WTC11 (cell line): ENCODE results near the gene HINT2. TPM values are rescaled to one million over a fixed set of nuclear protein-coding genes. Genes with fewer than 3 reads are reported as not detected.

ENCODE experiments used
- ATAC-seq: fragments of 200-7000 bp; cut with Tn5 transposase; 2 replicates; pipeline ENCODE4 v1.10.0; 2021; ENCODE audit warnings: mild to moderate bottlenecking, moderate library complexity
- CTCF ChIA-PET: fragments of 300-600 bp; sonication (Branson Sonifier 250); formaldehyde crosslinking; loops from one replicate; lab custom pipeline; 2021; ENCODE audit warnings: antibody characterized with exemption; lab: Charles Lee
- POLR2A ChIA-PET: fragments of 350-600 bp; sonication (Branson Sonifier 250); formaldehyde crosslinking; loops from one replicate; lab custom pipeline; 2021; ENCODE audit warnings: antibody characterized with exemption; lab: Charles Lee
- DNase-seq: peaks from one replicate; pipeline ENCODE4 v3.0.0; 2021; ENCODE audit warnings: low spot score
- H3K27ac Mint-ChIP-seq: 2 replicates; pipeline ENCODE4 v1.8.0; 2021; ENCODE audit warnings: mixed read lengths
- H3K27me3 Mint-ChIP-seq: 2 replicates; pipeline ENCODE4 v1.8.0; 2021; ENCODE audit warnings: low read depth, mild to moderate bottlenecking, moderate library complexity, mixed read lengths
- H3K36me3 Mint-ChIP-seq: 2 replicates; pipeline ENCODE4 v1.8.0; 2021; ENCODE audit warnings: mixed read lengths
- H3K4me1 Mint-ChIP-seq: 2 replicates; pipeline ENCODE4 v1.8.0; 2022; ENCODE audit warnings: mixed read lengths
- H3K4me3 Mint-ChIP-seq: 2 replicates; pipeline ENCODE4 v1.8.0; 2021; ENCODE audit warnings: mild to moderate bottlenecking, moderate library complexity, mixed read lengths
- H3K9me3 Mint-ChIP-seq: 2 replicates; pipeline ENCODE4 v1.8.0; 2021; ENCODE audit warnings: mixed read lengths
- CBFB ChIP-seq: sonication (generic); formaldehyde crosslinking; IDR thresholded peaks from 2 replicates; pipeline ENCODE4 v1.8.1; 2022; ENCODE audit warnings: mild to moderate bottlenecking, low read depth, missing genetic modification reagents
- FOXP1 ChIP-seq: sonication (generic); formaldehyde crosslinking; IDR thresholded peaks from 2 replicates; pipeline ENCODE4 v1.8.0; 2022; ENCODE audit warnings: missing genetic modification reagents, mild to moderate bottlenecking, moderate library complexity, borderline replicate concordance
- HMGA2 ChIP-seq: fragments of 250-450 bp; sonication (Bioruptor Pico); IDR thresholded peaks from 2 replicates; pipeline ENCODE4 v1.4.0; 2021; ENCODE audit warnings: mild to moderate bottlenecking, moderate library complexity
- ZNF512 ChIP-seq: sonication (generic); formaldehyde crosslinking; IDR thresholded peaks from 2 replicates; pipeline ENCODE4 v1.8.1; 2022; ENCODE audit warnings: missing genetic modification reagents, borderline replicate concordance
- total RNA-seq: library from RNA; stranded (reverse); gene quantifications from 3 replicates; pipeline ENCODE4 v1.2.3, GENCODE V29; 2021
- TF ChIP-seq, protein P1 (sequence below): sonication (generic); formaldehyde crosslinking; IDR thresholded peaks from 2 replicates; pipeline ENCODE4 v1.8.1; 2022; ENCODE audit warnings: mild to moderate bottlenecking, missing genetic modification reagents, moderate library complexity, borderline replicate concordance
- TF ChIP-seq, protein P2 (sequence below): sonication (generic); formaldehyde crosslinking; IDR thresholded peaks from 2 replicates; pipeline ENCODE4 v1.8.1; 2023; ENCODE audit warnings: mild to moderate bottlenecking, moderate library complexity, missing genetic modification reagents
- TF ChIP-seq, protein P3 (sequence below): sonication (generic); formaldehyde crosslinking; conservative IDR thresholded peaks from 2 replicates; pipeline ENCODE4 v1.8.1; 2023; ENCODE audit warnings: mild to moderate bottlenecking, low read depth, missing genetic modification reagents, moderate library complexity
- TF ChIP-seq, protein P4 (sequence below): sonication (generic); formaldehyde crosslinking; IDR thresholded peaks from 2 replicates; pipeline ENCODE4 v1.8.0; 2022; ENCODE audit warnings: missing genetic modification reagents
- TF ChIP-seq, protein P5 (sequence below): fragments of 250-450 bp; sonication (Bioruptor Pico); IDR thresholded peaks from 2 replicates; pipeline ENCODE4 v1.9.0; 2021; ENCODE audit warnings: mild to moderate bottlenecking

HINT2 gene
- total RNA-seq, 1 experiment from 2014 or later, result 33.6 TPM

GRCh38 chr9:35792024-35792813 is 22.6 kb downstream of the HINT2 start:
- peaks cover 14% of the 10 kb centered on the region for H3K4me1 Mint-ChIP-seq
- CTCF ChIA-PET, result interaction anchor here (0.5 to 5.9 kb wide), 12 partner anchors 20 to 370 kb away, joined by 3 to 143 read pairs (median 6); partner anchors contain the start of genes HINT2, SPAAR and SPAG8
- DNase-seq (no peak), ATAC-seq (no peak)
- peaks cover 3% of the 10 kb centered on the region; the same call in 1 of the 2 replicates for H3K27me3 Mint-ChIP-seq
- H3K9me3 Mint-ChIP-seq, result no peaks in the 10 kb centered on the region
- H3K4me3 Mint-ChIP-seq, result peak overlapping the region; percentile 49
- TF ChIP-seq, protein P1, sequence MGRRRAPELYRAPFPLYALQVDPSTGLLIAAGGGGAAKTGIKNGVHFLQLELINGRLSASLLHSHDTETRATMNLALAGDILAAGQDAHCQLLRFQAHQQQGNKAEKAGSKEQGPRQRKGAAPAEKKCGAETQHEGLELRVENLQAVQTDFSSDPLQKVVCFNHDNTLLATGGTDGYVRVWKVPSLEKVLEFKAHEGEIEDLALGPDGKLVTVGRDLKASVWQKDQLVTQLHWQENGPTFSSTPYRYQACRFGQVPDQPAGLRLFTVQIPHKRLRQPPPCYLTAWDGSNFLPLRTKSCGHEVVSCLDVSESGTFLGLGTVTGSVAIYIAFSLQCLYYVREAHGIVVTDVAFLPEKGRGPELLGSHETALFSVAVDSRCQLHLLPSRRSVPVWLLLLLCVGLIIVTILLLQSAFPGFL, result no peak
- TF ChIP-seq FOXP1 (CRISPR knock-in tag), result peak; percentile 44; the same call in 1 of the 2 replicates
- TF ChIP-seq, all 79 proteins: peak for 1
- POLR2A ChIA-PET, result interaction anchor here (0.6 to 1.0 kb wide), 3 partner anchors 20 to 187 kb away, joined by 3 to 4 read pairs (median 4); partner anchors contain the start of genes SPAG8 and TESK1
- H3K27ac Mint-ChIP-seq, result no peak overlapping the region
- peaks cover 4% of the 10 kb centered on the region; the same call in 1 of the 2 replicates for H3K36me3 Mint-ChIP-seq

GRCh38 chr9:35791297-35791921 is 23.4 kb downstream of the HINT2 start, which contains the start of gene NPR2:
TSS of gene NPR2 (plus strand) at chr9:35791591. CDS start at chr9:35792409, 818 bp downstream.
- DNase-seq (peak; percentile 49), ATAC-seq (peak; percentile 38)
- Mint-ChIP-seq H3K27ac (no peak within 1 kb of the TSS), H3K4me1 (peaks cover 12% of the 10 kb centered on the region), H3K4me3 (peak within 1 kb of the TSS; percentile 90), H3K27me3 (peaks cover 3% of the 10 kb centered on the region; the same call in 1 of the 2 replicates), H3K36me3 (peaks cover 7% of the 10 kb centered on the region; the same call in 1 of the 2 replicates), H3K9me3 (no peaks in the 10 kb centered on the region)
- ChIA-PET POLR2A (interaction anchor here (0.6 to 0.8 kb wide), 2 partner anchors 26 to 187 kb away, joined by 3 to 4 read pairs; partner anchors contain the start of gene TESK1), CTCF (interaction anchor here (0.6 to 5.9 kb wide), 11 partner anchors 21 to 163 kb away, joined by 3 to 143 read pairs (median 6); partner anchors contain the start of genes HINT2, SPAAR and SPAG8)
- TF ChIP-seq, protein P2, sequence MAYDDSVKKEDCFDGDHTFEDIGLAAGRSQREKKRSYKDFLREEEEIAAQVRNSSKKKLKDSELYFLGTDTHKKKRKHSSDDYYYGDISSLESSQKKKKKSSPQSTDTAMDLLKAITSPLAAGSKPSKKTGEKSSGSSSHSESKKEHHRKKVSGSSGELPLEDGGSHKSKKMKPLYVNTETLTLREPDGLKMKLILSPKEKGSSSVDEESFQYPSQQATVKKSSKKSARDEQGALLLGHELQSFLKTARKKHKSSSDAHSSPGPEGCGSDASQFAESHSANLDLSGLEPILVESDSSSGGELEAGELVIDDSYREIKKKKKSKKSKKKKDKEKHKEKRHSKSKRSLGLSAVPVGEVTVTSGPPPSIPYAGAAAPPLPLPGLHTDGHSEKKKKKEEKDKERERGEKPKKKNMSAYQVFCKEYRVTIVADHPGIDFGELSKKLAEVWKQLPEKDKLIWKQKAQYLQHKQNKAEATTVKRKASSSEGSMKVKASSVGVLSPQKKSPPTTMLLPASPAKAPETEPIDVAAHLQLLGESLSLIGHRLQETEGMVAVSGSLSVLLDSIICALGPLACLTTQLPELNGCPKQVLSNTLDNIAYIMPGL (CRISPR knock-in tag), result 0 out of 2 replicates have a peak, but pooled peaks have one; percentile 4
- TF ChIP-seq ZNF512 (CRISPR knock-in tag), result no peak

GRCh38 chr9:35790385-35791296 is 24.2 kb downstream of the HINT2 start:
- ChIA-PET CTCF (interaction anchor here (0.5 to 5.9 kb wide), 77 partner anchors 8 to 1198 kb away, joined by 3 to 143 read pairs (median 5); partner anchors contain the start of genes ARHGEF39, CCDC107, CREB3 and FAM221B), POLR2A (interaction anchor here (0.9 to 1.4 kb wide), 5 partner anchors 23 to 94 kb away, joined by 3 to 9 read pairs (median 3); partner anchors contain the start of genes FAM221B, HINT2 and TMEM8B)
- H3K27me3 Mint-ChIP-seq, result peaks cover 3% of the 10 kb centered on the region; the same call in 1 of the 2 replicates
- peak overlapping the region; percentile 90 for H3K4me3 Mint-ChIP-seq
- H3K9me3 Mint-ChIP-seq, result no peaks in the 10 kb centered on the region
- ATAC-seq (peak; percentile 84), DNase-seq (peak; percentile 69)
- H3K36me3 Mint-ChIP-seq, result peaks cover 12% of the 10 kb centered on the region; the same call in 1 of the 2 replicates
- no peak overlapping the region; the same call in 1 of the 2 replicates for H3K27ac Mint-ChIP-seq
- H3K4me1 Mint-ChIP-seq, result peaks cover 11% of the 10 kb centered on the region
- TF ChIP-seq, protein P3, sequence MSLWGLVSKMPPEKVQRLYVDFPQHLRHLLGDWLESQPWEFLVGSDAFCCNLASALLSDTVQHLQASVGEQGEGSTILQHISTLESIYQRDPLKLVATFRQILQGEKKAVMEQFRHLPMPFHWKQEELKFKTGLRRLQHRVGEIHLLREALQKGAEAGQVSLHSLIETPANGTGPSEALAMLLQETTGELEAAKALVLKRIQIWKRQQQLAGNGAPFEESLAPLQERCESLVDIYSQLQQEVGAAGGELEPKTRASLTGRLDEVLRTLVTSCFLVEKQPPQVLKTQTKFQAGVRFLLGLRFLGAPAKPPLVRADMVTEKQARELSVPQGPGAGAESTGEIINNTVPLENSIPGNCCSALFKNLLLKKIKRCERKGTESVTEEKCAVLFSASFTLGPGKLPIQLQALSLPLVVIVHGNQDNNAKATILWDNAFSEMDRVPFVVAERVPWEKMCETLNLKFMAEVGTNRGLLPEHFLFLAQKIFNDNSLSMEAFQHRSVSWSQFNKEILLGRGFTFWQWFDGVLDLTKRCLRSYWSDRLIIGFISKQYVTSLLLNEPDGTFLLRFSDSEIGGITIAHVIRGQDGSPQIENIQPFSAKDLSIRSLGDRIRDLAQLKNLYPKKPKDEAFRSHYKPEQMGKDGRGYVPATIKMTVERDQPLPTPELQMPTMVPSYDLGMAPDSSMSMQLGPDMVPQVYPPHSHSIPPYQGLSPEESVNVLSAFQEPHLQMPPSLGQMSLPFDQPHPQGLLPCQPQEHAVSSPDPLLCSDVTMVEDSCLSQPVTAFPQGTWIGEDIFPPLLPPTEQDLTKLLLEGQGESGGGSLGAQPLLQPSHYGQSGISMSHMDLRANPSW (CRISPR knock-in tag), result no peak
- TF ChIP-seq CBFB (CRISPR knock-in tag) (no peak), HMGA2 (no peak)
- TF ChIP-seq, protein P4, sequence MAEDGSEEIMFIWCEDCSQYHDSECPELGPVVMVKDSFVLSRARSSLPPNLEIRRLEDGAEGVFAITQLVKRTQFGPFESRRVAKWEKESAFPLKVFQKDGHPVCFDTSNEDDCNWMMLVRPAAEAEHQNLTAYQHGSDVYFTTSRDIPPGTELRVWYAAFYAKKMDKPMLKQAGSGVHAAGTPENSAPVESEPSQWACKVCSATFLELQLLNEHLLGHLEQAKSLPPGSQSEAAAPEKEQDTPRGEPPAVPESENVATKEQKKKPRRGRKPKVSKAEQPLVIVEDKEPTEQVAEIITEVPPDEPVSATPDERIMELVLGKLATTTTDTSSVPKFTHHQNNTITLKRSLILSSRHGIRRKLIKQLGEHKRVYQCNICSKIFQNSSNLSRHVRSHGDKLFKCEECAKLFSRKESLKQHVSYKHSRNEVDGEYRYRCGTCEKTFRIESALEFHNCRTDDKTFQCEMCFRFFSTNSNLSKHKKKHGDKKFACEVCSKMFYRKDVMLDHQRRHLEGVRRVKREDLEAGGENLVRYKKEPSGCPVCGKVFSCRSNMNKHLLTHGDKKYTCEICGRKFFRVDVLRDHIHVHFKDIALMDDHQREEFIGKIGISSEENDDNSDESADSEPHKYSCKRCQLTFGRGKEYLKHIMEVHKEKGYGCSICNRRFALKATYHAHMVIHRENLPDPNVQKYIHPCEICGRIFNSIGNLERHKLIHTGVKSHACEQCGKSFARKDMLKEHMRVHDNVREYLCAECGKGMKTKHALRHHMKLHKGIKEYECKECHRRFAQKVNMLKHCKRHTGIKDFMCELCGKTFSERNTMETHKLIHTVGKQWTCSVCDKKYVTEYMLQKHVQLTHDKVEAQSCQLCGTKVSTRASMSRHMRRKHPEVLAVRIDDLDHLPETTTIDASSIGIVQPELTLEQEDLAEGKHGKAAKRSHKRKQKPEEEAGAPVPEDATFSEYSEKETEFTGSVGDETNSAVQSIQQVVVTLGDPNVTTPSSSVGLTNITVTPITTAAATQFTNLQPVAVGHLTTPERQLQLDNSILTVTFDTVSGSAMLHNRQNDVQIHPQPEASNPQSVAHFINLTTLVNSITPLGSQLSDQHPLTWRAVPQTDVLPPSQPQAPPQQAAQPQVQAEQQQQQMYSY (CRISPR knock-in tag), result 0 out of 2 replicates have a peak, but pooled peaks have one; percentile 15
- TF ChIP-seq, protein P5, sequence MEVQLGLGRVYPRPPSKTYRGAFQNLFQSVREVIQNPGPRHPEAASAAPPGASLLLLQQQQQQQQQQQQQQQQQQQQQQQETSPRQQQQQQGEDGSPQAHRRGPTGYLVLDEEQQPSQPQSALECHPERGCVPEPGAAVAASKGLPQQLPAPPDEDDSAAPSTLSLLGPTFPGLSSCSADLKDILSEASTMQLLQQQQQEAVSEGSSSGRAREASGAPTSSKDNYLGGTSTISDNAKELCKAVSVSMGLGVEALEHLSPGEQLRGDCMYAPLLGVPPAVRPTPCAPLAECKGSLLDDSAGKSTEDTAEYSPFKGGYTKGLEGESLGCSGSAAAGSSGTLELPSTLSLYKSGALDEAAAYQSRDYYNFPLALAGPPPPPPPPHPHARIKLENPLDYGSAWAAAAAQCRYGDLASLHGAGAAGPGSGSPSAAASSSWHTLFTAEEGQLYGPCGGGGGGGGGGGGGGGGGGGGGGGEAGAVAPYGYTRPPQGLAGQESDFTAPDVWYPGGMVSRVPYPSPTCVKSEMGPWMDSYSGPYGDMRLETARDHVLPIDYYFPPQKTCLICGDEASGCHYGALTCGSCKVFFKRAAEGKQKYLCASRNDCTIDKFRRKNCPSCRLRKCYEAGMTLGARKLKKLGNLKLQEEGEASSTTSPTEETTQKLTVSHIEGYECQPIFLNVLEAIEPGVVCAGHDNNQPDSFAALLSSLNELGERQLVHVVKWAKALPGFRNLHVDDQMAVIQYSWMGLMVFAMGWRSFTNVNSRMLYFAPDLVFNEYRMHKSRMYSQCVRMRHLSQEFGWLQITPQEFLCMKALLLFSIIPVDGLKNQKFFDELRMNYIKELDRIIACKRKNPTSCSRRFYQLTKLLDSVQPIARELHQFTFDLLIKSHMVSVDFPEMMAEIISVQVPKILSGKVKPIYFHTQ, result no peak
